ENCODE results near the gene RARS2. TPM values are rescaled to one million over a fixed set of nuclear protein-coding genes. Genes with fewer than 3 reads are reported as not detected.
"Not testable (repeated sequence)": the region's sequence is repeated elsewhere in the genome, so short reads cannot be mapped to it uniquely, and the experiment has no call there.

RARS2 gene
- total RNA-seq, 2 experiments from 2014 or later = 20.0 to 20.8 TPM

DNA sequence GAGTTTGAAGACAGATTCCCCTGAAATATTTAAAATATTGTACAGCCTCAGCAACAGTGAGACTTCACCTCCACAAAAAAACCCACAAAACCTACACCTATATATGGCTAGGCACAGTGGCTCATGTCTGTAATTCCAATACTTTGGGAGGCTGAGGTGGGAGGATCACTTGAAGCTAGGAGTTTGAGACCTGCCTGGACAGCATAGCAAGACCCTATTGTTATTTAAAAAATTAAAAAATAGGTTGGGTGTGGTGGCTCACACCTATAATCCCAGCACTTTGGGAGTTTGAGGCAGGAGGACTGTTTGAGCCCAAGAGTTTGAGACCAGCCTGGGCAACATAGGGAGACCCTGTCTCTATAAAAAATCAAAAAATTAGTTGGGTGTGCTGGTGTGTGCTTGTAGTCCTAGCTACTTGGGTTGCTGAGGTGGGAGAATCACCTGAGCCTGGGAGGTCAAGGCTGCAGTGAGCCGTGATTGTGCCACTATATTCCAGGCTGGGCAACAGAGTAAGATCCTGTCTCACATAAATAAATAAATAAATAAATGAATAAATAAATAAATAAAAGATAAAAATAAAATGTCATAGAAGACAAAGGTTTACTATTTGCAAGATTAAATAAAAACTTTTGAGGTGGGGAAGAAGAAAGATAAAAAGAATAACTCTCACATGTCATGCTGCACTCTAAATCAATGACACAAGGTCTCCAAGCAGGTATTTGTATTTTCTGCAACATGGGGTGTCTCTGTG, 51.1 kb downstream of the RARS2 start:
- ChIA-PET CTCF (no interaction called here), POLR2A (no interaction called here)
- Mint-ChIP-seq H3K27me3 (no peaks in the 10 kb centered on the region), H3K4me3 (no peak overlapping the region), H3K27ac (no peak overlapping the region), H3K9me3 (peaks cover 10% of the 10 kb centered on the region), H3K4me1 (ENCODE audit: low read depth) (no peaks in the 10 kb centered on the region), H3K36me3 (peaks cover 37% of the 10 kb centered on the region)
- intact Hi-C loops (cut with micrococcal nuclease) = no loop called here
- no peak for DNase-seq

- H3K36me3 Mint-ChIP-seq = peaks cover 21% of the 10 kb centered on the region
- CTCF ChIA-PET = interaction anchor here (0.6 kb wide), 2 partner anchors 126 to 655 kb away, joined by 3 read pairs; no protein-coding TSS in a partner anchor
- no peak for DNase-seq
Measured at GRCh38 chr6:87534377-87535047, 55.3 kb downstream of the RARS2 start.

DNA sequence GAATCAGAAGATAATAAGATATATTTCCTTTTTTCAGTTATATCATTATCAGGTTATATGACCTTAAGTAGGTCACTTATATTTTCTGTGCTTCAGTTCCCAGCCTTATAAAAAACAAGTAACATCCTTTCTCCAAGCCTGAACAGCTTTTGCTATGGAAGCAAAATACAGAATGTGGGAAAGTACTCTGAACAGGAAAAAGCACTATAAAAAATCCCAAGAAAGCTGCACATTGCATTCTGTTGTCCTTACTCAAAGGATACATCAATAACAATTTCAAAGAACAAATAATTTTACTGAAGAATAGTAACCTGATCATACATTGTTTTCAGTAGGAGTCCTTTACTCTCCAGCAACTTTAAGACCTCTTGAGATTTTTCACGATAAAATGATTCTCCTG, 60.6 kb downstream of the RARS2 start:
- H3K9me3 Mint-ChIP-seq = no peaks in the 10 kb centered on the region
- peaks cover 27% of the 10 kb centered on the region for H3K36me3 Mint-ChIP-seq
- peak overlapping the region; percentile 9 for H3K27ac Mint-ChIP-seq
- CTCF ChIA-PET = no interaction called here
- intact Hi-C loops (cut with micrococcal nuclease) = no loop called here
- DNase-seq = no peak
- POLR2A ChIA-PET = no interaction called here
- H3K27me3 Mint-ChIP-seq = no peaks in the 10 kb centered on the region
- H3K4me3 Mint-ChIP-seq = no peak overlapping the region
- peaks cover 5% of the 10 kb centered on the region for H3K4me1 Mint-ChIP-seq (ENCODE audit: low read depth)

More at GRCh38 chr6:87534377-87535047, 55.3 kb downstream of the RARS2 start:
- Mint-ChIP-seq H3K9me3 (peaks cover 3% of the 10 kb centered on the region), H3K4me3 (no peak overlapping the region), H3K4me1 (ENCODE audit: low read depth) (peaks cover 2% of the 10 kb centered on the region), H3K27me3 (no peaks in the 10 kb centered on the region), H3K27ac (no peak overlapping the region)
- intact Hi-C loops (cut with micrococcal nuclease) = no loop called here
- POLR2A ChIA-PET = interaction anchor here (0.6 kb wide), 1 partner anchor 15 kb away, joined by 3 read pairs; no protein-coding TSS in a partner anchor

GRCh38 chr6:87522686-87523085, 67.1 kb downstream of the RARS2 start:
- CTCF ChIA-PET = no interaction called here
- H3K4me3 Mint-ChIP-seq = no peak overlapping the region
- H3K27me3 Mint-ChIP-seq = no peaks in the 10 kb centered on the region
- no peak for DNase-seq
- H3K36me3 Mint-ChIP-seq = peaks cover 23% of the 10 kb centered on the region
- POLR2A ChIA-PET = no interaction called here
- no peaks in the 10 kb centered on the region for H3K4me1 Mint-ChIP-seq (ENCODE audit: low read depth)
- H3K9me3 Mint-ChIP-seq = no peaks in the 10 kb centered on the region
- H3K27ac Mint-ChIP-seq = no peak overlapping the region
- intact Hi-C loops (cut with micrococcal nuclease) = no loop called here

DNA sequence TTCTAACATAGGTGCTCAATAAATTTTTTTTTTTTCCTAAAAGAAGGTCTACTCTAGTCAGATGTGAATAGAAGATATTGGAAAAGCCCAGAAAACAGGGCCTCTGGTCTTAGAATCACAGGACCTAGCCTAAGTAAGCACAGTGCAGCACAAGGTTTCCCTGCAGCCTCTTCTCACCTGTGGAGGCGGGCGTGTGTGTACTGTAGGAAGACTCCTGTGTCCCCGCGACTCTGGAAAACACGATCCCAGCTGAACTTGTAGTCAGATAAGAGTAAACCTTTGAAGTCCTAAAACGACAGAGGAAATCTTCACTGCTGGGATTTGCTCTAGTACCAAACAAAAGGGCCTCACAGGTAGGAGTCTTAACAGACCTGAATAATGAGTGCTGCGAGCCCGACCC, 71.3 kb downstream of the RARS2 start:
- no peak overlapping the region for H3K27ac Mint-ChIP-seq
- CTCF ChIA-PET = no interaction called here
- DNase-seq = no peak

GRCh38 chr6:87514831-87515230, 75.0 kb downstream of the RARS2 start:
- H3K9me3 Mint-ChIP-seq = no peaks in the 10 kb centered on the region
- CTCF ChIA-PET = interaction anchor here (0.7 kb wide), 1 partner anchor 85 kb away, joined by 4 read pairs; no protein-coding TSS in a partner anchor
- no peaks in the 10 kb centered on the region for H3K27me3 Mint-ChIP-seq
- no peak for DNase-seq
- H3K4me3 Mint-ChIP-seq = no peak overlapping the region
- POLR2A ChIA-PET = interaction anchor here (0.5 kb wide), 1 partner anchor 125 kb away, joined by 4 read pairs; no protein-coding TSS in a partner anchor
- intact Hi-C loops (cut with micrococcal nuclease) = no loop called here
- peak overlapping the region; percentile 56 for H3K27ac Mint-ChIP-seq
- peaks cover 8% of the 10 kb centered on the region for H3K4me1 Mint-ChIP-seq (ENCODE audit: low read depth)
- H3K36me3 Mint-ChIP-seq = peaks cover 40% of the 10 kb centered on the region

More for the DNA sequence above, 71.3 kb downstream of the RARS2 start:
- peaks cover 8% of the 10 kb centered on the region for H3K4me1 Mint-ChIP-seq (ENCODE audit: low read depth)
- POLR2A ChIA-PET = no interaction called here
- no peak overlapping the region for H3K4me3 Mint-ChIP-seq
- peaks cover 37% of the 10 kb centered on the region for H3K36me3 Mint-ChIP-seq
- intact Hi-C loops (cut with micrococcal nuclease) = no loop called here
- no peaks in the 10 kb centered on the region for H3K9me3 Mint-ChIP-seq
- no peaks in the 10 kb centered on the region for H3K27me3 Mint-ChIP-seq

- Mint-ChIP-seq H3K9me3 (no peaks in the 10 kb centered on the region), H3K4me3 (no peak overlapping the region), H3K27me3 (no peaks in the 10 kb centered on the region), H3K27ac (no peak overlapping the region), H3K36me3 (peaks cover 19% of the 10 kb centered on the region), H3K4me1 (ENCODE audit: low read depth) (peaks cover 3% of the 10 kb centered on the region)
- intact Hi-C loops (cut with micrococcal nuclease) = no loop called here
- POLR2A ChIA-PET = no interaction called here
- DNase-seq = no peak
- CTCF ChIA-PET = interaction anchor here (0.8 kb wide), 1 partner anchor 425 kb away, joined by 3 read pairs; no protein-coding TSS in a partner anchor
Measured at GRCh38 chr6:87504441-87504840, 85.3 kb downstream of the RARS2 start.

DNA sequence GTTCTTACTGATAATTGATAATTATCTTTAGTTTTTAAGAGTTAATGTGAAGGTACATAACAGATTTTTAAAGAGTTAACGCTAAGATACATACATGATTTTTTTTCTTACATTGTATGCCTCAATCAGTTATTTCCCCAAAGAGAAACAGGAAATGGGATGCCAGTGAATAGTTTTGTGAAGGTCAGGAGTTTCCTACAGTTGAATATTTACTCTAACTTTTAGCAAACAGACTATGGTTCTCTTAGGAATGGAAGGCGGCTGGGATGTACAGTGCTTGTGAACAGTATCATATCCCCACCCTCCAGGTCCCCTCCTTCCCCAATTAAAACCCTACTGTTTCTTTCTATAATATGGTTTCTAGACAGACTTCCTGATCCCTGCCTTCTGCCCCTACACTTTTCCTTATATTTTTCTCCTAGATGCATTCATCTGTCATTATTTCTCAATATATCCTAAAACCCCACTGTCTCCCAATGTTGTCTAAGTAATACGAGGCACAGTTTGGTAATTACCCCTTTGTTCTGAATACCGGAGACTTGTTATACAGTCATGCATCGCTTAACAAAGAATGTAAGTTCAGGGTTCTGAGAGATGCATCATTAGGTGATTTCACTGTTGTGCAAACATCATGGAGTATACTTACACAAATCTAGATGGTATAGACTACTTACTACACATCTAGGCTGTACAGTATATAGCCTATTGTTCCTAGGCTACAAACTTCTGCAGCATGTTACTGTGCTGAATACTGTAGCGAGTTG, 87.8 kb downstream of the RARS2 start:
- POLR2A ChIA-PET = no interaction called here

DNA sequence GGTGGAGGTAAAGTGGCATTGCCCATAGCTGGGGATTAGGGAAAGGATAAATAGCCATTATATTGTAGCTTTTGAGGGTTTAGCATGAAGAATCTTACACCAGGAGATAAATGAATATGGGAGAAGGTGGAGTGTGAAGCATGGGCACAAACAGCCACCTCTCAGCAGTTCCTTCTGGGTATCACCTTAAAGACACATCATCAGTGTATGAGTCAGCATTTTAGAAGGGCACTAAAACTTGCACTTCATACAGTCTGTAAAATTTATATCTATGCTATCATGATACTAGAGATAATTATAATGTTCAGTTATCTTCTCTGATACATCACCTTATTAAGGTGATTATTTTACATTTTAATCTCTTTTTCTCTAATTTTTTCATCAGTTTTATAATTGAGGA, 91.7 kb downstream of the RARS2 start:
- Mint-ChIP-seq H3K9me3 (no peaks in the 10 kb centered on the region), H3K4me1 (ENCODE audit: low read depth) (peaks cover 2% of the 10 kb centered on the region), H3K36me3 (peaks cover 6% of the 10 kb centered on the region), H3K27me3 (no peaks in the 10 kb centered on the region), H3K4me3 (no peak overlapping the region), H3K27ac (no peak overlapping the region)
- DNase-seq = no peak
- CTCF ChIA-PET = no interaction called here
- intact Hi-C loops (cut with micrococcal nuclease) = no loop called here
- POLR2A ChIA-PET = no interaction called here

More for the DNA sequence above, 87.8 kb downstream of the RARS2 start:
- H3K27ac Mint-ChIP-seq = no peak overlapping the region
- no peak for DNase-seq
- peaks cover 5% of the 10 kb centered on the region for H3K4me1 Mint-ChIP-seq (ENCODE audit: low read depth)
- intact Hi-C loops (cut with micrococcal nuclease) = no loop called here
- no peaks in the 10 kb centered on the region for H3K9me3 Mint-ChIP-seq
- H3K36me3 Mint-ChIP-seq = peaks cover 14% of the 10 kb centered on the region
- H3K4me3 Mint-ChIP-seq = no peak overlapping the region
- no peaks in the 10 kb centered on the region for H3K27me3 Mint-ChIP-seq
- CTCF ChIA-PET = no interaction called here

- H3K27ac Mint-ChIP-seq = no peak overlapping the region
- peaks cover 2% of the 10 kb centered on the region for H3K4me1 Mint-ChIP-seq (ENCODE audit: low read depth)
- POLR2A ChIA-PET = interaction anchor here (0.7 kb wide), 1 partner anchor 110 kb away, joined by 4 read pairs; no protein-coding TSS in a partner anchor
- H3K36me3 Mint-ChIP-seq = peaks cover 12% of the 10 kb centered on the region
- no peaks in the 10 kb centered on the region for H3K9me3 Mint-ChIP-seq
- H3K27me3 Mint-ChIP-seq = no peaks in the 10 kb centered on the region
- intact Hi-C loops (cut with micrococcal nuclease) = no loop called here
- CTCF ChIA-PET = interaction anchor here (0.6 to 1.8 kb wide), 3 partner anchors 9 to 102 kb away, joined by 3 to 6 read pairs (median 3); no protein-coding TSS in a partner anchor
- DNase-seq = no peak
- H3K4me3 Mint-ChIP-seq = no peak overlapping the region
Measured at GRCh38 chr6:87494761-87495422, 94.9 kb downstream of the RARS2 start.

- POLR2A ChIA-PET; H3K4me3 Mint-ChIP-seq; H3K27me3 Mint-ChIP-seq; DNase-seq; intact Hi-C loops (cut with micrococcal nuclease); H3K9me3 Mint-ChIP-seq; H3K27ac Mint-ChIP-seq; H3K4me1 Mint-ChIP-seq (ENCODE audit: low read depth): not testable (repeated sequence)
- CTCF ChIA-PET = interaction anchor here (0.6 kb wide), 1 partner anchor 415 kb away, joined by 3 read pairs; no protein-coding TSS in a partner anchor
- peaks cover 12% of the 10 kb centered on the region for H3K36me3 Mint-ChIP-seq
Measured at GRCh38 chr6:87489326-87489725, 100.5 kb downstream of the RARS2 start.

GRCh38 chr6:87487555-87487954, 102.2 kb downstream of the RARS2 start:
- intact Hi-C loops (cut with micrococcal nuclease) = no loop called here
- CTCF ChIA-PET = no interaction called here
- no peak for DNase-seq
- Mint-ChIP-seq H3K4me3 (no peak overlapping the region), H3K27me3 (no peaks in the 10 kb centered on the region), H3K36me3 (peaks cover 11% of the 10 kb centered on the region), H3K27ac (no peak overlapping the region), H3K9me3 (no peaks in the 10 kb centered on the region), H3K4me1 (ENCODE audit: low read depth) (peaks cover 4% of the 10 kb centered on the region)
- POLR2A ChIA-PET = no interaction called here

Measured in activated CD4-positive, alpha-beta memory T cell treated with anti-CD3 and anti-CD28 coated beads for 36 hours (primary cell).